BJ (cell line): ENCODE measurements around the gene XK. TPM values are rescaled to one million over a fixed set of nuclear protein-coding genes. Genes with fewer than 3 reads are reported as not detected.

ENCODE experiments used
- CTCF ChIA-PET: fragments of 350-600 bp; formaldehyde crosslinking; extraction: SDS; loops from one replicate; lab custom pipeline; 2021; ENCODE audit warnings: antibody characterized with exemption, inconsistent platforms; lab: Yijun Ruan, JAX
- POLR2A ChIA-PET: fragments of 300-600 bp; sonication (Branson Sonifier 250); formaldehyde crosslinking; extraction: SDS; loops from one replicate; lab custom pipeline; 2021; ENCODE audit warnings: antibody characterized with exemption; lab: Charles Lee
- DNase-seq: peaks from one replicate; pipeline ENCODE4 v3.0.0-alpha.2; 2011; ENCODE audit warnings: low read depth
- H3K27me3 ChIP-seq: 2 replicates; pipeline ENCODE4 v1.6.0; 2011; ENCODE audit warnings: low read length; ENCODE audit not compliant: control insufficient read depth, insufficient read depth
- H3K36me3 ChIP-seq: 2 replicates; pipeline ENCODE4 v1.5.1; 2011; ENCODE audit warnings: low read length; ENCODE audit not compliant: control insufficient read depth, insufficient read depth
- H3K4me3 ChIP-seq: 2 replicates; pipeline ENCODE4 v1.5.1; 2011; ENCODE audit warnings: low read depth, mild to moderate bottlenecking, control low read depth, low read length
- CTCF ChIP-seq: IDR thresholded peaks from 2 replicates; pipeline ENCODE4 v1.5.1; 2011; ENCODE audit warnings: low read depth, mild to moderate bottlenecking, control low read depth, inconsistent platforms, low read length, moderate library complexity; ENCODE audit not compliant: insufficient read depth
- polyA minus RNA-seq: library from RNA; depleted of rRNA, polyadenylated mRNA; stranded (reverse); fragments of >200 nt; gene quantifications from 2 replicates; pipeline ENCODE4 v1.2.3, GENCODE V29; 2011; rRNA and poly(A)+ RNA removed
- polyA plus RNA-seq: library from polyadenylated mRNA; depleted of rRNA; stranded (reverse); fragments of >200 nt; gene quantifications from 2 replicates; pipeline ENCODE4 v1.2.3, GENCODE V29; 2011; rRNA removed

The XK gene
- not detected in 2 replicates for polyA plus RNA-seq
- not detected in 2 replicates for polyA minus RNA-seq

- no peak for TF ChIP-seq CTCF
- Histone ChIP-seq H3K36me3 (no peaks in the 10 kb centered on the region), H3K4me3 (peak within 1 kb of the TSS; percentile 22), H3K27me3 (no peaks in the 10 kb centered on the region)
- ChIA-PET CTCF (no interaction called here), POLR2A (no interaction called here)
- DNase-seq: no peak
These were observed at the start of gene XK for GRCh38 chrX:37685381-37686359. Gene XK (plus strand): TSS chrX:37685791. CDS start chrX:37685962, 171 bp downstream.

- H3K27me3 ChIP-seq: no peaks in the 10 kb centered on the region
- H3K36me3 ChIP-seq: no peaks in the 10 kb centered on the region
- no peak for DNase-seq
- CTCF ChIA-PET: interaction anchor here (1.0 kb wide), 1 partner anchor 18 kb away, joined by 3 read pairs; no protein-coding TSS in a partner anchor
- no peak overlapping the region for H3K4me3 ChIP-seq
- TF ChIP-seq CTCF: no peak
- POLR2A ChIA-PET: no interaction called here
These were observed 47.5 kb upstream of the XK start for GRCh38 chrX:37638047-37638446.

GRCh38 chrX:37640142-37640541 lies 45.4 kb upstream of the XK start:
- ChIA-PET POLR2A (no interaction called here), CTCF (no interaction called here)
- no peaks in the 10 kb centered on the region for H3K27me3 ChIP-seq
- DNase-seq: no peak
- H3K36me3 ChIP-seq: no peaks in the 10 kb centered on the region
- no peak for TF ChIP-seq CTCF
- no peak overlapping the region for H3K4me3 ChIP-seq

GRCh38 chrX:37641859-37642258 lies 43.7 kb upstream of the XK start:
- no peak for TF ChIP-seq CTCF
- Histone ChIP-seq H3K36me3 (no peaks in the 10 kb centered on the region), H3K27me3 (no peaks in the 10 kb centered on the region), H3K4me3 (no peak overlapping the region)
- DNase-seq: no peak
- POLR2A ChIA-PET: no interaction called here
- CTCF ChIA-PET: no interaction called here
